ENCODE data around the gene AKIP1.
"Not testable (repeated sequence)": the region's sequence is repeated elsewhere in the genome, so short reads cannot be mapped to it uniquely, and the experiment has no call there.

The AKIP1 gene

GRCh38 chr11:8911029-8911823 is at the start of gene AKIP1:
Gene AKIP1, plus strand, starts transcription at chr11:8911189. Its CDS starts 261 bp downstream, at chr11:8911450.
- DNase-seq (ENCODE audit: low read depth), result peak; percentile 90

- DNase-seq (ENCODE audit: low read depth), result peak; percentile 20
Measured at GRCh38 chr11:8863838-8864237, 47.2 kb upstream of the AKIP1 start.

- no peak for DNase-seq (ENCODE audit: low read depth)
Measured at GRCh38 chr11:8865304-8865703, 45.7 kb upstream of the AKIP1 start.

- no peak for DNase-seq (ENCODE audit: low read depth)
Measured at GRCh38 chr11:8867035-8867434, 44.0 kb upstream of the AKIP1 start.

GRCh38 chr11:8867931-8868631 is 42.9 kb upstream of the AKIP1 start:
- DNase-seq (ENCODE audit: low read depth), result peak; percentile 34

- peak; percentile 43 for DNase-seq (ENCODE audit: low read depth)
Measured at GRCh38 chr11:8870411-8871170, 40.4 kb upstream of the AKIP1 start.

- peak; percentile 62 for DNase-seq (ENCODE audit: low read depth)
Measured at GRCh38 chr11:8871171-8871775, 39.7 kb upstream of the AKIP1 start.

GRCh38 chr11:8871962-8872361 is 39.0 kb upstream of the AKIP1 start:
- no peak for DNase-seq (ENCODE audit: low read depth)

GRCh38 chr11:8873741-8874405 is 37.1 kb upstream of the AKIP1 start:
- no peak for DNase-seq (ENCODE audit: low read depth)

GRCh38 chr11:8878771-8879170 is 32.2 kb upstream of the AKIP1 start:
- DNase-seq (ENCODE audit: low read depth), result no peak

- not testable (repeated sequence) for DNase-seq (ENCODE audit: low read depth)
Measured at GRCh38 chr11:8881585-8881984, 29.4 kb upstream of the AKIP1 start.

- DNase-seq (ENCODE audit: low read depth), result no peak
Measured at GRCh38 chr11:8886322-8886721, 24.7 kb upstream of the AKIP1 start.

- DNase-seq (ENCODE audit: low read depth), result not testable (repeated sequence)
Measured at GRCh38 chr11:8891185-8891584, 19.8 kb upstream of the AKIP1 start.

GRCh38 chr11:8899119-8899753 is 11.8 kb upstream of the AKIP1 start:
- DNase-seq (ENCODE audit: low read depth), result no peak

GRCh38 chr11:8905528-8906165 is 5.3 kb upstream of the AKIP1 start:
- DNase-seq (ENCODE audit: low read depth), result peak; percentile 77

GRCh38 chr11:8907116-8907515 is 3.9 kb upstream of the AKIP1 start:
- no peak for DNase-seq (ENCODE audit: low read depth)

- no peak for DNase-seq (ENCODE audit: low read depth)
Measured at GRCh38 chr11:8908099-8908498, 2.9 kb upstream of the AKIP1 start.

- no peak for DNase-seq (ENCODE audit: low read depth)
Measured at GRCh38 chr11:8910649-8911026, 351 bp upstream of the AKIP1 start.

- DNase-seq (ENCODE audit: low read depth), result no peak
Measured at GRCh38 chr11:8913961-8914660, 3.1 kb downstream of the AKIP1 start.

GRCh38 chr11:8914661-8915018 is 3.7 kb downstream of the AKIP1 start:
- no peak for DNase-seq (ENCODE audit: low read depth)

Data from HS-27A (cell line).